SK-N-SH (cell line): Measurements from ENCODE around the gene OTOS. TPM values are rescaled to one million over a fixed set of nuclear protein-coding genes. Genes with fewer than 3 reads are reported as not detected.

Source experiments
- CTCF ChIA-PET: fragments of 300-600, 350-600 bp; formaldehyde crosslinking; extraction: SDS; loops from one replicate; lab custom pipeline; 2021; lab: Yijun Ruan, JAX
- POLR2A ChIA-PET: fragments of 350-600 bp; sonication (Branson Sonifier 250); formaldehyde crosslinking; extraction: SDS; loops from one replicate; lab custom pipeline; 2020; ENCODE audit warnings: antibody characterized with exemption, inconsistent platforms; lab: Yijun Ruan, JAX
- DNase-seq: peaks from one replicate; pipeline ENCODE4 v3.0.0; 2012
- H2AFZ ChIP-seq: fragments of 200-600 bp; sonication (generic); 2 replicates; pipeline ENCODE4 v1.8.1; 2016; ENCODE audit warnings: antibody characterized with exemption, mild to moderate bottlenecking, low read depth
- H3F3A ChIP-seq: fragments of 200-600 bp; sonication (generic); replicated peaks from 2 replicates; pipeline ENCODE3; 2016; ENCODE audit warnings: antibody characterized with exemption, mild to moderate bottlenecking; ENCODE audit not compliant: insufficient read depth
- H3K27ac ChIP-seq, 2 experiments: fragments of 200-500 bp in 1 of 2; fragments of 200-600 bp in 1 of 2; sonication (Bioruptor generic) in 1 of 2; sonication (generic), shearing (Covaris generic) in 1 of 2; 2 replicates each; pipeline versions ENCODE4 v1.5.1 to v1.6.1; 2014 to 2016; ENCODE audit warnings: low read depth in 2 of 2, inconsistent platforms in 1 of 2, low read length in 1 of 2, mild to moderate bottlenecking in 1 of 2, mixed read lengths in 1 of 2
- H3K27me3 ChIP-seq: fragments of 200-600 bp; sonication (generic), shearing (Covaris generic); 2 replicates; pipeline ENCODE4 v1.6.1; 2016; ENCODE audit warnings: mixed run types; ENCODE audit not compliant: insufficient read depth
- H3K36me3 ChIP-seq, 2 experiments: fragments of 200-500 bp in 1 of 2; fragments of 200-600 bp in 1 of 2; sonication (Bioruptor generic) in 1 of 2; sonication (generic) in 1 of 2; replicated peaks in 1 of 2; 2 replicates each; pipeline versions ENCODE3 to v1.5.1; 2014 to 2016; ENCODE audit warnings: low read length in 1 of 2, mild to moderate bottlenecking in 1 of 2; ENCODE audit not compliant: insufficient read depth in 2 of 2, control insufficient read depth in 1 of 2
- H3K4me1 ChIP-seq, 2 experiments: fragments of 200-500 bp in 1 of 2; fragments of 200-600 bp in 1 of 2; sonication (Bioruptor generic) in 1 of 2; sonication (generic), shearing (Covaris generic) in 1 of 2; 2 replicates each; pipeline versions ENCODE4 v1.5.1 to v1.6.1; 2014 to 2016; ENCODE audit warnings: low read depth in 1 of 2, low read length in 1 of 2, mixed run types in 1 of 2; ENCODE audit not compliant: insufficient read depth in 2 of 2, control insufficient read depth in 1 of 2
- H3K4me2 ChIP-seq: fragments of 200-600 bp; sonication (generic), shearing (Covaris generic); 2 replicates; pipeline ENCODE4 v1.6.1; 2017; ENCODE audit warnings: mixed run types
- H3K4me3 ChIP-seq, 2 experiments: fragments of 200-500 bp in 1 of 2; fragments of 200-600 bp in 1 of 2; sonication (Bioruptor generic) in 1 of 2; sonication (generic), shearing (Covaris generic) in 1 of 2; 2 replicates each; pipeline versions ENCODE4 v1.5.1 to v1.8.1; 2014 to 2016; ENCODE audit warnings: low read depth in 2 of 2, inconsistent platforms in 1 of 2, low read length in 1 of 2, mild to moderate bottlenecking in 1 of 2, mixed read lengths in 1 of 2, moderate library complexity in 1 of 2
- H3K79me2 ChIP-seq: fragments of 200-600 bp; sonication (generic); 2 replicates; pipeline ENCODE4 v1.8.1; 2017; ENCODE audit warnings: mild to moderate bottlenecking; ENCODE audit not compliant: insufficient read depth
- H3K9ac ChIP-seq: fragments of 200-600 bp; sonication (generic); 2 replicates; pipeline ENCODE4 v1.6.1; 2017; ENCODE audit warnings: mixed run types
- H3K9me2 ChIP-seq: fragments of 200-600 bp; sonication (generic); 2 replicates; pipeline ENCODE4 v1.6.1; 2017; ENCODE audit warnings: mixed run types
- H3K9me3 ChIP-seq: fragments of 200-600 bp; sonication (generic); 2 replicates; pipeline ENCODE4 v1.6.1; 2017; ENCODE audit warnings: mixed run types, mild to moderate bottlenecking, moderate library complexity
- H4K20me1 ChIP-seq: fragments of 200-600 bp; sonication (generic); 2 replicates; pipeline ENCODE4 v1.6.1; 2017; ENCODE audit warnings: mild to moderate bottlenecking, mixed run types; ENCODE audit not compliant: insufficient read depth
- EZH2phosphoT487 ChIP-seq: fragments of 200-600 bp; sonication (generic); IDR thresholded peaks from 2 replicates; pipeline ENCODE4 v1.6.1; 2017; ENCODE audit warnings: low read depth, mixed run types, mild to moderate bottlenecking, antibody characterized with exemption, moderate library complexity, borderline replicate concordance
- FOSL2 ChIP-seq: IDR thresholded peaks from 2 replicates; pipeline ENCODE4 v1.4.0; 2012; ENCODE audit warnings: low read depth, mild to moderate bottlenecking, moderate library complexity, borderline replicate concordance
- FOXJ3 ChIP-seq: sonication (generic); formaldehyde crosslinking; IDR thresholded peaks from 2 replicates; pipeline ENCODE4 v1.5.1; 2020; ENCODE audit warnings: mild to moderate bottlenecking, missing genetic modification reagents
- FOXM1 ChIP-seq: IDR thresholded peaks from 2 replicates; pipeline ENCODE4 v1.4.0; 2012; ENCODE audit warnings: low read depth, mild to moderate bottlenecking
- GATA2 ChIP-seq: sonication (generic); formaldehyde crosslinking; IDR thresholded peaks from 2 replicates; pipeline ENCODE4 v1.5.0; 2020; ENCODE audit warnings: mild to moderate bottlenecking, missing genetic modification reagents
- JUND ChIP-seq: IDR thresholded peaks from 2 replicates; pipeline ENCODE4 v1.4.0; 2012
- RFX5 ChIP-seq: IDR thresholded peaks from 2 replicates; pipeline ENCODE4 v1.6.1; 2012; ENCODE audit warnings: mild to moderate bottlenecking, improper control_type of control experiment, low read length
- RXRA ChIP-seq: IDR thresholded peaks from 2 replicates; pipeline ENCODE4 v1.4.0; 2012; ENCODE audit warnings: low read depth, mild to moderate bottlenecking, borderline replicate concordance
- TCF12 ChIP-seq: IDR thresholded peaks from 2 replicates; pipeline ENCODE4 v1.4.0; 2012
- USF1 ChIP-seq: IDR thresholded peaks from 2 replicates; pipeline ENCODE4 v1.4.0; 2012; ENCODE audit warnings: low read depth, borderline replicate concordance
- YY1 ChIP-seq: IDR thresholded peaks from 2 replicates; pipeline ENCODE4 v1.4.0; 2012; ENCODE audit warnings: low read depth, mild to moderate bottlenecking
- ZBTB33 ChIP-seq: IDR thresholded peaks from 2 replicates; pipeline ENCODE4 v1.4.0; 2012; ENCODE audit warnings: low read depth, borderline replicate concordance
- WGBS: methylation state at CpG from one replicate; pipeline ENCODE4 v1.1.6; 2017; ENCODE audit warnings: low lambda C conversion rate; 5-methylcytosine and 5-hydroxymethylcytosine counted together
- polyA plus RNA-seq, 3 experiments: library from polyadenylated mRNA; depleted of rRNA; stranded (reverse); fragments of >200 nt; gene quantifications; 2 replicates each; pipeline ENCODE4 v1.2.3, GENCODE V29; 2012
- TF ChIP-seq, protein P1 (sequence below): fragments of 200-600 bp; sonication (generic); IDR thresholded peaks from 2 replicates; pipeline ENCODE4 v1.6.1; 2017; ENCODE audit warnings: antibody characterized with exemption, mild to moderate bottlenecking, moderate library complexity
- TF ChIP-seq, protein P2 (sequence below): IDR thresholded peaks from 2 replicates; pipeline ENCODE4; 2012

OTOS gene
- polyA plus RNA-seq, 1 of the 3 experiments (the other 2 are of a cell fraction) = not detected

DNA sequence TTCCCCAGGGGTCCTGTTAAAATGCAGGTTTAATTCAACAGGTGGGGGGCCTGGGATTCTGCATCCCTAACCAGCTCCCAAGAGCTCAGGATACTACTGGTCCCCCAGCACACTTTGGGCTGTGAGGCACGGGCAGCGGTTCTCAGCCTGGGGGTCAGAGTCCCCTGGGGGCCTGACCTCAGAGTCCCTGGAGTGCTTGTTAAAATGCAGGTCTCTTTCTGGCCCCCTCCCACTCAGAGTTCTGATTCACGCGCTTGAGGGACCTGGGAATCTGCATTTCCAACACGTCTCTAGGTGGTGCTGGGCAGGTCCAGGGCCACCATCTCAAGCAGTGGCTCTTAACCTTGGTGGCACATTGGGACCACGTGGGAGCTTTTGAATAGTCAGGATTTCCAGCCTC, 2.8 kb upstream of the OTOS start:
- Histone ChIP-seq H3K4me3 (no peak overlapping the region), H3K27ac (no peak overlapping the region), H2AFZ (no peak overlapping the region), H3F3A (no peaks in the 10 kb centered on the region), H3K36me3 (no peaks in the 10 kb centered on the region), H3K79me2 (no peaks in the 10 kb centered on the region), H3K9me2 (no peaks in the 10 kb centered on the region), H3K27me3 (no peaks in the 10 kb centered on the region; the same call in 1 of the 2 replicates), H3K9me3 (no peaks in the 10 kb centered on the region), H4K20me1 (no peaks in the 10 kb centered on the region), H3K4me2 (no peak overlapping the region), H3K9ac (no peak overlapping the region), H3K4me1 (peaks cover 0 to 6% of the 10 kb centered on the region in 2 experiments; a peak in 1 of 4 replicates)
- WGBS = 40% methylated on average over 4 of the region's 6 CpGs
- TF ChIP-seq RXRA = no peak
- TF ChIP-seq FOSL2 = no peak
- TF ChIP-seq FOXJ3 = no peak
- no peak for TF ChIP-seq USF1
- TF ChIP-seq YY1 = no peak
- TF ChIP-seq FOXM1 = no peak
- TF ChIP-seq, protein P1, sequence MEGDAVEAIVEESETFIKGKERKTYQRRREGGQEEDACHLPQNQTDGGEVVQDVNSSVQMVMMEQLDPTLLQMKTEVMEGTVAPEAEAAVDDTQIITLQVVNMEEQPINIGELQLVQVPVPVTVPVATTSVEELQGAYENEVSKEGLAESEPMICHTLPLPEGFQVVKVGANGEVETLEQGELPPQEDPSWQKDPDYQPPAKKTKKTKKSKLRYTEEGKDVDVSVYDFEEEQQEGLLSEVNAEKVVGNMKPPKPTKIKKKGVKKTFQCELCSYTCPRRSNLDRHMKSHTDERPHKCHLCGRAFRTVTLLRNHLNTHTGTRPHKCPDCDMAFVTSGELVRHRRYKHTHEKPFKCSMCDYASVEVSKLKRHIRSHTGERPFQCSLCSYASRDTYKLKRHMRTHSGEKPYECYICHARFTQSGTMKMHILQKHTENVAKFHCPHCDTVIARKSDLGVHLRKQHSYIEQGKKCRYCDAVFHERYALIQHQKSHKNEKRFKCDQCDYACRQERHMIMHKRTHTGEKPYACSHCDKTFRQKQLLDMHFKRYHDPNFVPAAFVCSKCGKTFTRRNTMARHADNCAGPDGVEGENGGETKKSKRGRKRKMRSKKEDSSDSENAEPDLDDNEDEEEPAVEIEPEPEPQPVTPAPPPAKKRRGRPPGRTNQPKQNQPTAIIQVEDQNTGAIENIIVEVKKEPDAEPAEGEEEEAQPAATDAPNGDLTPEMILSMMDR = no peak
- ChIA-PET POLR2A (no interaction called here), CTCF (interaction anchor here (0.6 to 9.5 kb wide), 32 partner anchors 9 to 293 kb away, joined by 3 to 291 read pairs (median 4); partner anchors contain the start of gene OR6B3)
- DNase-seq = no peak

DNA sequence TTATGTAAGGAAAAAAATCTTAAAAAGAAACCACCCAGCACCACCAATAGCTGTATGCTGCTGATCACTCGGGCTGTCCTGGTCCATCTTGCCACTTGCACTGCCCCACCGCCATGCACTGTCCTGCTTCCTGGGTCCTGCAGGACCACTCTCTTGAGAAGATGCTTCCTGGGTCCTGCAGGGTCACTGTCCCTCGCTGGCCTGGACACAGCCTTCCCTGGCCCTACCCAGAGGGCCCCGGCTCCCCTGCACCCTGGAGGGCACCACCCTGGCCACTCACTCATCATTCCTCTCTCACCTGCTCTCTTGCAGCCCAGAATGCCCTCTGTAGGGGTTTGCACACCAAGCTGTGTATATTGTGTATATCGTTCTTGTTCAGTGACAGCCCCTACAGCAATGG, 2.4 kb upstream of the OTOS start:
- ChIA-PET CTCF (interaction anchor here (0.8 to 9.5 kb wide), 20 partner anchors 10 to 294 kb away, joined by 3 to 291 read pairs (median 7); partner anchors contain the start of gene OR6B3), POLR2A (no interaction called here)
- WGBS = 54% methylated on average over 5 of the region's 5 CpGs

More for the DNA sequence above, 2.4 kb upstream of the OTOS start:
- Histone ChIP-seq H3K9ac (no peak overlapping the region), H3K27me3 (no peaks in the 10 kb centered on the region; the same call in 1 of the 2 replicates), H4K20me1 (no peaks in the 10 kb centered on the region), H3K79me2 (no peaks in the 10 kb centered on the region), H3K9me2 (no peaks in the 10 kb centered on the region), H3K4me2 (no peak overlapping the region), H3K36me3 (no peaks in the 10 kb centered on the region), H3F3A (no peaks in the 10 kb centered on the region), H3K4me3 (no peak overlapping the region), H2AFZ (no peak overlapping the region), H3K4me1 (peaks cover 0 to 6% of the 10 kb centered on the region in 2 experiments; a peak in 1 of 4 replicates), H3K27ac (no peak overlapping the region), H3K9me3 (no peaks in the 10 kb centered on the region)
- no peak for DNase-seq
- TF ChIP-seq ZBTB33 = no peak
- TF ChIP-seq, protein P2, sequence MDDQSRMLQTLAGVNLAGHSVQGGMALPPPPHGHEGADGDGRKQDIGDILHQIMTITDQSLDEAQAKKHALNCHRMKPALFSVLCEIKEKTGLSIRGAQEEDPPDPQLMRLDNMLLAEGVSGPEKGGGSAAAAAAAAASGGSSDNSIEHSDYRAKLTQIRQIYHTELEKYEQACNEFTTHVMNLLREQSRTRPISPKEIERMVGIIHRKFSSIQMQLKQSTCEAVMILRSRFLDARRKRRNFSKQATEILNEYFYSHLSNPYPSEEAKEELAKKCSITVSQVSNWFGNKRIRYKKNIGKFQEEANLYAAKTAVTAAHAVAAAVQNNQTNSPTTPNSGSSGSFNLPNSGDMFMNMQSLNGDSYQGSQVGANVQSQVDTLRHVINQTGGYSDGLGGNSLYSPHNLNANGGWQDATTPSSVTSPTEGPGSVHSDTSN = no peak
- TF ChIP-seq TCF12 = no peak
- no peak for TF ChIP-seq JUND
- no peak for TF ChIP-seq GATA2 (CRISPR knock-in tag)
- TF ChIP-seq EZH2phosphoT487 = no peak
- no peak for TF ChIP-seq RFX5
